Kidney glomerular epithelial cell (primary cell): ENCODE results near the gene DOCK11.

Source experiments
- DNase-seq: peaks from one replicate; lab custom pipeline; 2025; lab: John Stamatoyannopoulos, UW

Gene DOCK11

DNA sequence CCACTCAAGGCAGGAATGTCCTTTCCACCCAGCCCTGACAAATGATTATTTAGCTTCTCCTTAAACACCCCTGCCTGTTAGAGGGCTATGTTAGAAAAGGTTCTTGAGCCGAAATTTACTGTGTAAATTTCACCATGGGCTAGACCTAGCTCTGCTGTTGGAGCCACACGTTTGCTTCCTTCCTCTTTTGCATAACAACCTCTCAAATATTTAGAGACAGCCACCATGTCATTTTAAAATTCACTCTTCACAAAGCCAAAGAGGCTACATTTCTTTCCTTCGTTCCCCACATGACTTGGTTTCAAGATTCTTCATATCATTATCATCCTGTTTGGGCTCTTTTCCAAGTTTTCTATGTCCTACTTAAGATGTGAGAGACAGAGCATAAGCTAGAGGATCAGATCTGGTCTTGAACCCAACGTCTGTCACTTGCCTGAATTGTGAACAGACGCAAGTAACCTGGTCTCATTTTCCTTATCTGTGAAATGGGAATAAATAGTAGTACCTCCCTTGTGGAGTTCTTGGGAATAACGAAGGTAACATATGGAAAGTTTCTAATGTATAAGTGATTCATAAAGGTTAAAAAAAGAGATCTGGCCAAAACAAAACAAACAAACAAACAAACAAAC lies 6.7 kb downstream of the DOCK11 start:
- DNase-seq: no peak

DNA sequence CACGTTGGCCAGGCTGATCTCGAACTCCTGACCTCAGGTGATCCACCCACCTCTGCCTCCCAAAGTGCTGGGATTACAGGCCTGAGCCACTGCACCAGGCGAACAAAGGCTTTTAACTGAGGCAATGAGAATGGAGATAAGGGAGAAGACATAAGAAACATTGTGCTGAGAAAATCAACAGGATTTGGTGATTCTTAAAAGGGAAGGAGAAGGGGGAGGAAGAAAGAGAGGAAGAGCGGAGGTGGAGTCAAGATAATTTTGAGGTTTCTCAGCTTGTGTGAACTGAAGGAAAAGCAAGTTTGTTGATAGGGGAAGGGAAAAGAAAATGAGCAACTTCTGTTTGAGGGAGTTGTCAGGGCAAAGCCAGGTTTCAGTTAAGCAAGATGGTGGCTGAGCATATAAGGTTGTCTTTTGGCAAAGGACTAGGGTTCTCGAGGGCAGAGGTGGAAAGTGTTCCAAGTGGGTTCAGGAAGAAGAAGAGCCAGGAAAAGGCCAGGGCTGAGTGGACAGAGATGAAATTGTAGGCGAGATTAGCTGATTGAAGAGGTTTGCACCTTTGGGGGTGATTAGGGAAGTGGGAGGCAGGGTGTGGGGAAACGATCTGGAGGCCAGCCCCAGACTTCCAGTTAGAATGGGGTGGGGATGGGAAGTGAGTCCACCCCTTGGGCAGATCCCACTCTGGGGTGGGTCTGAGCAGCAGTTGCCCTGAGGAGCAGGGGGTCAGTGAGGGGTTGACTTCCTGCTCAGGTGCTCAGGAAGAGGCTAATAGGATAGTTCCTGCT lies 7.8 kb downstream of the DOCK11 start:
- DNase-seq: no peak

DNA sequence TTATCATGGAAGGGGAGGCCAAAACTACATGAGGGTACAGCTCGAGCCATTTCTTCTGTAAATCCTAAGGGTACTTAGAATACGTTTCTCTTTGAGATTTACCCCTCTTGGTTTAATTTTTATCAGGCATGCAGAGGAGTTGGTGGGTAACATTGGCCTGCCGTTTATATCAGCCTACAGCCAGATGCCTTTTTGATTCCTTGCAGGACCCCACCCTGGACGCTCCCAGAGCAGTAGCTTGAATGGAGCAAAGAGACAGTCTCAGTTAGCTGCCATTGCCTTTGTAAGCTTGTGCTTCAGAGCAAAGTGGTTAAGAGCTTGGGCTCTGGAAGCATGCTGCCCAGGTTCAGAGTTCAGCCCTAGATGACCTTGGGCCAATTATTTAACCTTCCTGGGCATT lies 9.0 kb downstream of the DOCK11 start:
- DNase-seq: no peak

DNA sequence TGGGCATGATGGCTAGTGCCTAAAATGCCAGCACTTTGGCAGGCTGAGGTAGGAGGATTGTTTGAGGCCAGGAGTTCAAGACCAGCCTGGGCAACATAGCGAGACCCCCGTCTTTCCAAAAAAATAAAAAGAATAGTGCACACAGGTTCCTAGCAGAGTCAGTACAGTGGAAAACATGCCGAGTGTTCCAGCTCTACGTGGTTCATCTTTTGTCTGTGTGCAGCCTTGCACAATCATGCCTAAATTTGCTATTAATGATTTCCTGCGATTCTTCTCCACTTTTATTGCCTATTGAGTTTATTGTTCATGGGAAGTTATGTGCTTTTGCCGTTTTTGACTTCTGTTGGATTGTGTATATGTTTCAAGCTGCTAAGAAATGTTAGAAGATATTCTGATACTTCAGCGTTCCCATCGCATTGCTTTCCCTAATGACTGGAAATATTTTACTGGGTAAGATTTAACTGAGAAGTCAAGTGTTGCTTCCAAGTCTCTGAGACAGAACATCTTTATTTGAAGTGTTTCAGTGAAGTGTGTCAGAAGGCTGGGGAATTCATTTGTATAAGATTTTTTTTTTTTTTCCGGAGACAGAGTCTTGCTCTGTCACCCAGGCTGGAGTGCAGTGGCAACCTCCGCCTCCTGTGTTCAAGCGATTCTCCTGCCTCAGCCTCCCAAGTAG lies 11.3 kb downstream of the DOCK11 start:
- DNase-seq: peak; percentile 54

DNA sequence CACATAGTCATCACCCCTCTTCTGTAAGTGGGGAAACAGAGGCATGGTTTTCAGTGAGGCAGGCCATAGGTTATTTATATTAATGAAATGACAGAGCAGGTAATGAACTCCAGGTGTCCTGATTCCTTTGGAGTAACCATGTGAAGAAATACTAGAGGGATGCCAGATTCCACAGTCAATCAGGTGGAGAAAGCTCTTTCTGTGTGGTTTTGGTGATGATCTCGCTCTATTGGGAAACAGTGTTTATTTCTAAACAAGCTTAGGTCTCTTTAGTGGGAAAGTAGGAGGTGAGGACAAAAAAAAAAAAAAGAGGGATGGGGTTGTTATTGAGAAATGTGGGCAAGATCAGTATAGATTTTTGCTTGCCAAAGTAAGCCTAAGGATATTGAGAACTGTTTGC lies 12.2 kb downstream of the DOCK11 start:
- no peak for DNase-seq

DNA sequence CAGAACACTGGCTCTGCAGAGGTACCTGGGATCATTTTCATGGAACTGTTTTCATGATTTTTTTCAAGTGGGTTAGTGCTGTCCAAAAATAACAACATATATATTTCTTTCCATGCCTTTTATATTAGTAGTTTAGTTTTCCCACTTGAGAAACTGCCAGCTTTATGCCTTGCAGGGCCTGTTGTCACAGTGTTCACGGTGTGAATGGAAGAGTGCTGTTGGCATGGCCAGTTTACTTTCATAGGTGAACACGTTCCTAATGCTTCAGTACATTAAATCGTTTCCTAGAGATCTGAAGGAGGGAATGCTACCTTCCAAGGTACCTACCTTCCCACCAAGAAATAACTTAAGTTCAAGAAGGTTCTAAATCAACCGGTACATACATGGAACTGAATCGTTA lies 12.6 kb downstream of the DOCK11 start:
- DNase-seq: no peak

DNA sequence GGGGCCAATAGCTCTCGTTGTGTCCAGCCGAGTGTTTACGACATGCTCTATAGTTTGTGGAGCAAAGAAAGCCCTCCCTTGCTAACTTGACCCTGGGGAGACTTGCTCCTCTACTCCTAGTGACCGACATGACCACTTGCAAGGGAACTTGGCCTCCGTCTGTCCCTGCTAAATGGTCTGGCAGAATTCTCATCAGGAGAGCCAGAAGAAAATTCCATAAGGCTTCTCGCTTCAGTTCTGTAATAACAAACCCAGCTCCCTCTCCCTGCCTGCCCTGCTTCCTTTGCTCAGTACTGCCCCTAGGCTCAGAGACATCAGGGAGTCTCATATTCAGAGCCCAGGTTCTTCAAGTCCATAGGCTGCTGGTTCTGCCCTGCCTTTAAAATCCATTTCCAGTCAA lies 13.0 kb downstream of the DOCK11 start:
- DNase-seq: no peak

DNA sequence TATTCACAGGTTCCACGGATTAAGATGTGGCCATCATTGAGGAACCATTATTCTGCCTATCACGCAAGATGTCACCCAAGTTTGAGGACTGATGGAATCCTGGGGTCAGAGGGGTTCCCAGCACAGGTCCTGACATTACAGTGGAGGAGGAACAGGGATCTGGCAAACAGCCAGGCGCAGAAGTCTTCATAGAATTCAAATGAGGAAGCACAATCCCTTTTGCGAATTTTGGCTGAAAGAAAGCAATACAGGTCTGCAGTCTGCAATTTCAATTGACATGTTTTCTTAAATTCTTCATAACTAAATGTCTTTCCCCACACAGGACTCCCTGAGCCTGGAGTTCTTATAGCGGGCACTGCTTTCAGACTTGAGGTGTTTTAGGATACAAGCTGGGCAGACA lies 14.5 kb downstream of the DOCK11 start:
- no peak for DNase-seq

DNA sequence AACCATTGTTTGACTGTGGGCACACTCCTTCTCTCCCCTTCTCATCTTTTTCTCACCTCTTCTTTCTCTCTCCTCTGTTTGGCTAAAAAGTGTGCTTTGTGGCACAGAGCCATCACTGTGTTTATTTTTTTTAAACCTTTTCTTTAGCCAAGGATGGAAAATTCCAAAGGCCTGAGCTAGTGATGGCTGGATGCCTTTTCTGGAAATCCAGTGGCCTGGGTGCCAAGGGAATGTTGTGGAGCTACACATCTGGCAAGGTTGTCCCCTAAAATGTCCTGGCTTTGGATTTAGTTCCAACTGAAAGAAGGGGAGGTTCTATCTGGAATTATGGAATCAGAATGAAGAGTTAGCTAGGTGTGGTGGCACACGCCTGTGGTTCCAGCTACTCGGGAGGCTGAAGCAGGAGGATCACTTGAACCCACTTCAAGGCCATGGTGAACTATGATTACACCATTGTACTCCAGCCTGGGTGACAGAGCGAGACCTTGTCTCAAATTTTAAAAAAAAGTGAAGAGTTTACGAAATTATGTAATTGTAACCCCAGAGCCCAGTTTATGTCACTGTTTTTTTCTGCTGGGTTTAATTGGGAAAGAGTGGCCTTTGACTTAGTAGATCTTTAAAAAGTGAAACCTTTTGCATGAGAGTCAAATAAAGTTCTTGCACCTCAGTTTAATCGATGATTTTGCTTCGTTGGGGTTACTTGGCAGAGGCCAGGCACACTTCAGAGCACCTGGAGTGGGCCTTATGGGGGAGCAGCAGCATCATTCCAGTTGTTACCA lies 17.7 kb downstream of the DOCK11 start:
- no peak for DNase-seq

DNA sequence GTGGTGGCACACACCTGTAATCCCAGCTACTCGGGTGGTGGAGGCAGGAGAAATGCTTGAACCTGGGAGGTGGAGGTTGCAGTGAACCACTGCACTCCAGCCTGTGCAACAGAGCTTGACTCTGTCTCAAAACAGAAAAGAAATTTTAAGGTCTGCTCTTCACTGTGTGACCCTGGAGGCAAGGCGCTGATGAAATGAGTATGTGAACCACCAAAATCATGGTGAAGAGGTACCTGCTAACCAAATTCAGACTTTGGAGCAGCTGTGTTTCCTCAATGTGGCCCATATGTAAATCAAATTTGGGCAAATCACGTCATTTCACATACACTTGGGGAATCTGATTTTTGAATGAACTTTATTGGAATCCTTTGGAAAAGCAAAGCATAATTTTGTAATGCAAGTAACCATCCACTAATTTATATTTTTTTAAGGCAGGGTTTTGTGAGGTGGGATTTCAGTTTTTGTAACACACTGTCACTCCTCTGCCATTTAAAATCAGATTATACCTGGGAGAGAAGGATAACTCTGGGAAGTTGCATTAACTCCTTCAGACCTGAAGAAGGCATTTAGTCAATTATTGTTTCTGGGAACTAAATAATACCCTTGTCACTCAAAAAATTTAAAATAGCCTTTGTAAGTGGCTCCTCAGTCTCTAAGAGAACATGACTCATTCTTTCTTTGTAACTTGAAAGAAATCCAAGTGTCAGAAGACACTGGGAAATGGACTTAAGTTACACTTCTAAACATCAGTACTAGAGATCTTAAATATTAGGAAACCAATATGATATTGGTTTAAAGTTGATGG lies 24.0 kb downstream of the DOCK11 start:
- DNase-seq: no peak

DNA sequence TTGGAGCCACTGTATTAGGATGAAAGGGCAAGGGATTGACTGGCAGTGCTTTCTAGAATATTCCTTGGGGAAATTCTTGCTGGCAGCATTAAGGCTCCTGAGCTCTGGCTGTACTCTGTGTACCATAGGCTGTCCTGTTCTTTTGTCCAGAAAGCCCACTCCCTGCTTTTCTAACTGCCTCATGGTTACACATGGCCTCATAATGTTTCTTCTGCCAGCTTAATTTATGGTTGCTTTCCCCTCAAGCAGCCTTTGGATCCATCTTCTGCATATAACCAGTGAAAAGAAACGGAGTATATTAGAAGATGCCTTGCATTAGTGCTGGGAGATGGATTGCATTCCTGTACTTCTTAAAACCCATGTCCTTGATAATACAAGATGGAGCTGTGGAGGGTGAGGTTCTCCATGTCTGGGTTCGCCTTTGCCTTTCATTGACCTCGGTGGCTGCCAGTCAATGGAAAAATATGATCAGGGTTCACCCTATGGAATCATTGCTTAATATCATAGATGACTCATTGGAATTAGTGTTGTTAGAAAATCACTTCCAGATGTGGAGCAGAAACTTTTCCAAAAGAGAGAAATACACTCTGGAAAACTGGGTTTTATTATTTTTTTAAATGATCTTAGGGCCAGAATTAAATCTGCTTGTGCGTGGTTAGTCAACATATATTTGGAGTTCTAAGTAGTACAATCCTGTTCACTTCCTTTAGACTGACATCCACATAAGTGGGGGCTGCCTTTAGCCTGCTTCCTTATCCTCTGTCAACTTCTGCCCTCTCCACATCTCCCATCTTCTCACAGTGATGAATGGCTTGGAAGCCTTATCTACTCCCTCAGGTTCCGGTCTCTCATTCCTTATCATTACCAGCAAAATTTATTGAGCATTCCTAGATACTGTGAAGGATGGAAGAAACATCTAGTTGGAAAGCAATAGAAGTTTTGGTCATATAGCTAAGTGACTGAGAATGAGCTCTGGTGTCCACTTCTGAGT lies 24.9 kb downstream of the DOCK11 start:
- DNase-seq: no peak

DNA sequence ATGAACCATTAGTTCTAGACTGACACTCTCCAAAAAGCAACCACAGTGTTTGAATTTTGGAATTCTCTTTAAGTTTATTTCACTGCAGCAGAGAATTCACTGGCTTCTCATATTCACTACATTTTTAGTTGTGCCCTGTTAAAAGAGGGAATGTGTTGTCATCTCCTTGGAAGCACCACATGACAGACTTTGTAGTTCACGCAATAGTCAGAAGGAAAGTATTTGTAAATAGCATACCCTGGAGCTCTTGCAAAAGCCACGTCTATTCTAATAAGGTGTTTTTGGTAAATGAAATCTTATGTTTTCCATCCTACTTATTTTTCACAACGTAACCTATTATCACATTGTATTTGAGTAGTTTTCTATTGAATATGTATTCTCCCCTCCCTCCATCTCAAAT lies 25.8 kb downstream of the DOCK11 start:
- no peak for DNase-seq

DNA sequence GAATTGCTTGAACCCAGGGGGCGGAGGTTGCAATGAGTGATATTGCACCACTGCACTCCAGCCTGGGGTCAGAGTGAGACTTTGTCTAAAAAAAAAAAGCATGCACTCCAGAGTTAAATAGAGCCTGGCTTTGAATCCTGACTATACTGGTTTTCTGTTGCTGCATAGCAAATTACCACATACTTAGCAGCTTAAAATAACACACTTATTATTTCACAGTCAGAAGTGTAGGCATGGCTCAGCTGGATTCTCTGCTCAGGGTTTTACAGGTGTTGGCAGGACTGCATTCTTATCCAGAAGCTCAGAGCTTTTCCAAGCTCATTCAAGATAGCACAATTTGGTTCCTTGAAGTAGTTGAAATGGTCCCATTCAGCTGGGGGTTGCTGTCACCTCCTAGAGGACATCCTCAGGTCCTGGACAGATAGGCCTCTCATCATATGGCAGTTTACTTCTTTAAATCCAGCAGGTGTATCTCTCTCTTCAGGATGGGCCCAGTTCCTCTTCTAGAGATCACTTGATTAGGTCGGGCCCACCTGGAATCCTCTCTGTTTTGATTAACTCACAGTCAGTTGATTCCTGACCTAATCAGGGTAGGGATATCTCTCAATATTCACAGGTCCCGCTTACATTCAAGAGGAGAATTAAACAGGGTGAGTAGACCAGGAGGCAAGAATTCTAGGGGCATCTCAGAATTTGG lies 26.8 kb downstream of the DOCK11 start:
- no peak for DNase-seq

DNA sequence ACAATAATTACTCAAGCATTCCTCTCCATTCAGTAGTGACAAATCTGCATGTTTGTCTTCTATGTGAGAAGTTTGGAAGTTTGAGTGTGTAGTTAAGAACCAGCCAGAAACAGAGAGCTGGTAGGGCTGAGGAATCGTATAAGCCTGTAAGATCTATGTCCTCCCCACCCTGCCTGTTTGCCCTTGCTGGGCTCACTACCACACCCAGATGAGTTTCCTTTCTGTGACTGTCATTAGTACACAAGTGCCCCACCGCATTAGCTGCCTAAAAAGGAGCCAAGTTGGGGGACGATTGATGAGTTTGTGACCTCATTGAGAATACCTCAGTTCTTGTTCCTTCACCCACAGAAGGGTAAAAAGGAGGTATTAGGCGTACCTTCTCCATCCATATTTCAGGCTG lies 28.3 kb downstream of the DOCK11 start:
- no peak for DNase-seq

DNA sequence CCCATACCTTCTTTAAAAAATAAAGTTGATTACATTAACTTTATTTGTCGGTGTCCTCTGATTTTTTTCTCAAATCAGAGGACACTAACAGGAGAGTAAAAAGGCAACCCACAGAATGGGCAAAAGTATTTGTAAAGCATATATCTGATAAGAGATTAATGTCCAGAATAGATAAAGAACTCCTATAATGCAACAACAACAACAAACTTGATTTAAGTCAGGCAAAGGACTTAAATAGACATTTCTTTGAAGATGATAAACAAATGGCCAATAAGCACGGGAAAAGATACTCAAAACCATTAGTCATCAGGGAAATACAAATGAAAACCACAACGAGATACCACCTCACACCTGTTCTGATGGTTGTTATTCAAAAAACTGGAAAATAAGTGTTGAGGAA lies 28.7 kb downstream of the DOCK11 start:
- DNase-seq: no peak

DNA sequence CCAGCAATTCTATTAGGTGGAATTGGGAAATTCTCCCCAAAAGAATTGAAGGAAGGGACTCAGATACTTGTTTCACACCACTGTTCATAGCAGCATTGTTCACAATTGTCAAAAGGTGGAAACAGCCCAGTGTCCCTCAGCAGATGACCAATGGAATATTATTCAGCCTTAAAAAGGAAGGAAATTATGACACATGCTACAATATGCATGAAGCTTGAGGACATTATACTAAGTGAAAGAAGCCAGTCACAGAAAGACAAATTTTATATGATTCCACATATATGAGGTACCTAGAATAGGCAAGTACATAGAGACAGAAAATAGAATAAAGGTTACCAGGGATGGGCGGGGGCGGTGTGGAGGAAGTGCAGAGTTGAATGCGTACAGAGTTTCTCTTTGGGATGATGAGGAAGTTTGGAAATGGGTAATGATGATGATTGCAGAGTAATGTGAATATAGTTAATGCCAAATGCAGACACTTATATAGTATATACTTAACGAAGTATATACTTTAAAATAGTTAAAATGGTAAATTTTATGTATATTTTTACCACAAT lies 29.6 kb downstream of the DOCK11 start:
- DNase-seq: no peak

DNA sequence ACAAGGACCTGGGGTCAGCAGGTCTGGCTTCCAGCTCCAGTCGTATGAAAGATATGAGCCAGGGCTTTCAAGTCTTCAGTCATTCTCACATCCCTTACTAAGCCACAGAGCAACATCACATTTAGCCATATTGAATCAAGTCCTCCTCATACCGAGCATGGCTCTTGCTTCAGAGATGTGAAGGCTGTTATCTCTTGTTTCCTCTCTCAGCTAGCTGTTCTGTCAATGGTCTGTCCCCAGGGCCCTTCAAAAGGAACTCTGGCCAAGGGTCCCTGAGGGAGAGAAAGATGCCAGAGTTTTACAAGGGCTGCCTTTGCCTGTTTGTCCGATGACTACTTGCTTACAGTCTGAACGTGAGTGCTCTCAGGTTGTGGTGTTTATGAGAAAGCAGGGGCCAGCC lies 30.5 kb downstream of the DOCK11 start:
- no peak for DNase-seq

DNA sequence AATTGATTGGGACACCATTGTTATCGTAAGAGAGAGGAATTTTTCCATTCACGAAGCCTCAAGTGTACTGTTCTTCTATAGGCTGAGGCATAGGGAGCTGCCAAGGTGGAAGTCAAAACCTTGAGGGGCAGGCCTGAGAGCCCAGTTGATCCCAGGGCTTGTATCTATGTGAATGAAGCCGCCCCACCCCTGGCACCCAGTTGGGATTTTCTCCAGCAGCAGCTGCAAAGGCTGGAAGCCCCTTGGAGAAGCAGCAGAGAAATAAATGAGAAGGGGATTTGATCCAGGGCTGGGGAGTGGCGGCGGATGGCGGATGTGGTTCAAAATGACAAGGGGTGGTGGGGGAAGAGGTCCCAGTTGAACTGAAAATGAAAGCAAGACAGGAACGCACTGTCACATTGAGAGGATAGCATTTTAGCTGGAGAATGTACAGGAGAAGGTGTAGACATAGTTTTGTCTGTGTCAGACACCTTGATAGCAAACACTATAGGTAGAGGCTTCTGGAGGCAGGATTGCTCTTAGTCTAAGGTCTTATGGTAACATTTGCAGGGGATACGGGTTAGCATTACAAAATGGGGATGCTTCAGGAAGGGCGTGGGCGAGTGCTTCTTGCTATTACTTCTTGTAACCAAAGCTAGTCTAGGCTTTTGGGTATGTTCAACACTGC lies 32.6 kb downstream of the DOCK11 start:
- no peak for DNase-seq
